Fibroblast of lung (primary cell): Measurements from ENCODE around the gene C17orf114.
A peak's percentile ranks its signal among the peaks of the same experiment; 100 is the strongest.

Experiments used
- EZH2 ChIP-seq: IDR thresholded peaks from 2 replicates; pipeline ENCODE4 v1.5.1; 2012; ENCODE audit warnings: low read length, control low read depth, mild to moderate bottlenecking; ENCODE audit errors: missing control alignments
- TF ChIP-seq, protein P1 (sequence below), 2 donors: IDR thresholded peaks in 1 of 2; conservative IDR thresholded peaks in 1 of 2; 1 replicate in 1 of 2; 2 replicates in 1 of 2; pipeline ENCODE4 v1.5.1; 2011 to 2012; ENCODE audit warnings: low read length in 2 of 2, control low read depth in 1 of 2, inconsistent platforms in 1 of 2, low read depth in 1 of 2, mild to moderate bottlenecking in 1 of 2

DNA sequence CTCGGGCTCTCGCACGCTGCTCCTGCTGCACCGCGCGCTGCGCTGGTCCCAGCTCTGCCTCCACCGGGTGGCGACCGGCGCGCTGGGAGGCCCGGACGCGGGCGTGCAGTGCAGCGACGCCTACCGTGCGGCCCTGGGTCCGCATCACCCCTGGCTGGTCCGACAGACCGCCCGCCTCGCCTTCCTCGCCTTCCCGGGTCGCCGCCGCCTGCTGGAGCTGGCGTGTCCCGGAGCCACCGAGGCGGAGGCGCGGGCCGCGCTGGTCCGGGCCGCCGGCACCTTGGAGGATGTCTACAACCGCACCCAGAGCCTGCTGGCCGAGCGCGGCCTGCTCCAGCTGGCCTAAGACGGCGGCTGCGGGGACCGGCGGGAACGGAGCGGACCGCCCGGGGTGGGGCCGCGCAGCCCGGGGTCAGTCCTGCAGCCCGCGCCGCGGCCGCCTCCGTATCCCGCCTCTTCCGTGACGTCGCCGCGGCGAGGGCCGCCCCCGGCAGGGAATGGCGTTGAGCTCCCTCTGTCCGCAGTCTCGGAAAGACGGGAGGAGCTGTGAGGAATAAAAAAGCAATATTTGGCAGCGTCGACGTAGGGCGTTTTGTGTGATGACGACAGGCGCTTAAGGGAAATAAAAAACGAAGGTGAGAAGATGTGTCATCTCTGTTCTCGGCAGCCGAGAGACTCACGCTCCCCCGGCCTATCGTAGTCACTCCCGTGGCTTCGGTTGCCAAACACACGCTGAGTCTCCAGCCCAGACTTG, 12.0 kb downstream of the C17orf114 start:
- TF ChIP-seq, protein P1, sequence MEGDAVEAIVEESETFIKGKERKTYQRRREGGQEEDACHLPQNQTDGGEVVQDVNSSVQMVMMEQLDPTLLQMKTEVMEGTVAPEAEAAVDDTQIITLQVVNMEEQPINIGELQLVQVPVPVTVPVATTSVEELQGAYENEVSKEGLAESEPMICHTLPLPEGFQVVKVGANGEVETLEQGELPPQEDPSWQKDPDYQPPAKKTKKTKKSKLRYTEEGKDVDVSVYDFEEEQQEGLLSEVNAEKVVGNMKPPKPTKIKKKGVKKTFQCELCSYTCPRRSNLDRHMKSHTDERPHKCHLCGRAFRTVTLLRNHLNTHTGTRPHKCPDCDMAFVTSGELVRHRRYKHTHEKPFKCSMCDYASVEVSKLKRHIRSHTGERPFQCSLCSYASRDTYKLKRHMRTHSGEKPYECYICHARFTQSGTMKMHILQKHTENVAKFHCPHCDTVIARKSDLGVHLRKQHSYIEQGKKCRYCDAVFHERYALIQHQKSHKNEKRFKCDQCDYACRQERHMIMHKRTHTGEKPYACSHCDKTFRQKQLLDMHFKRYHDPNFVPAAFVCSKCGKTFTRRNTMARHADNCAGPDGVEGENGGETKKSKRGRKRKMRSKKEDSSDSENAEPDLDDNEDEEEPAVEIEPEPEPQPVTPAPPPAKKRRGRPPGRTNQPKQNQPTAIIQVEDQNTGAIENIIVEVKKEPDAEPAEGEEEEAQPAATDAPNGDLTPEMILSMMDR (conservative IDR thresholded peaks at IDR 0.05 in 1 of 2, IDR thresholded peaks at IDR 0.05 in 1 of 2; ENCODE audit: low read depth in 1 of 2, low read length in 2 of 2) = peak; percentile 40
- TF ChIP-seq EZH2 = no peak
